Measurements from ENCODE around the gene SLC30A2. TPM values are rescaled to one million over a fixed set of nuclear protein-coding genes. Genes with fewer than 3 reads are reported as not detected.

Gene SLC30A2
- total RNA-seq, 2 donors from 2014 or later = 44.5 to 64.6 TPM

- Histone ChIP-seq H3K4me1 (peaks cover 83% of the 10 kb centered on the region), H3K36me3 (replicated peaks in 1 of 2; ENCODE audit: insufficient read depth in 1 of 2, low read depth in 2 of 2) (peaks cover 0 to 2% of the 10 kb centered on the region in 2 donors), H3K27ac (peak overlapping the region; percentile 87 to 96 (median 93)), H3K27me3 (no peaks in the 10 kb centered on the region), H3K9me3 (no peaks in the 10 kb centered on the region), H3K4me3 (peak overlapping the region in 1 of 2 donors; percentile 49)
- DNase-seq (peak in 1 of 4 donors; percentile 25), ATAC-seq (no peak)
- TF ChIP-seq CTCF (IDR thresholded peaks at IDR 0.05) (no peak), POLR2A (IDR thresholded peaks at IDR 0.05) (no peak)
- WGBS, 2 donors = 73 to 82% methylated on average over 3 of the region's 3 CpGs
- intact Hi-C loops (cut with DNase I) = no loop called here
These were observed 1.5 kb downstream of the SLC30A2 start for GRCh38 chr1:26044414-26044813.

GRCh38 chr1:26043765-26044164 is 2.2 kb downstream of the SLC30A2 start:
- Histone ChIP-seq H3K4me3 (no peak overlapping the region), H3K27me3 (no peaks in the 10 kb centered on the region), H3K9me3 (no peaks in the 10 kb centered on the region), H3K27ac (peak overlapping the region; percentile 87 to 96 (median 93)), H3K36me3 (replicated peaks in 1 of 2; ENCODE audit: insufficient read depth in 1 of 2, low read depth in 2 of 2) (peaks cover 0 to 2% of the 10 kb centered on the region in 2 donors), H3K4me1 (peaks cover 89% of the 10 kb centered on the region)
- no peak for TF ChIP-seq POLR2A (IDR thresholded peaks at IDR 0.05)
- no peak for TF ChIP-seq CTCF (IDR thresholded peaks at IDR 0.05)
- WGBS, 2 donors = 77 to 97% methylated on average over 2 of the region's 2 CpGs
- intact Hi-C loops (cut with DNase I) = no loop called here
- DNase-seq (no peak), ATAC-seq (no peak)

DNA sequence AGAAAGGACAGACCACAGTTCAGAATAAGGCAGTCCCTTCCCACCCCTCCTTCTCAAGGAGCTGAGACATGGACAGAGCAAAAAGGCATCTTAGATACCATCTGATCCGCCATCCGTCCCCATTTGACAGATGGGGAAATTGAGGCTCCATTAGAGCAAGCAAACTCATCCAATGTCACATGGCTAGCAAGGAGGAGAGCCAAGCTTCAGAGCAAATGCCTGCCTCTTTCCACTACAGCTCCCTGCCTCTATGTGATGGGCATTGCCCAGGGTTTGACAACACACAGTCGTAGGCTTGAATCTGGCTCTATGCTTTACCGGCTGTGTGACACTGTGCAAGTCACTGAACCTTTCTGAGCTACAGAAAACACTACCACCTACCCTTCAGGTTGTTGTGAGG is 3.9 kb downstream of the SLC30A2 start:
- no peak for ATAC-seq
- intact Hi-C loops (cut with DNase I) = no loop called here
- Histone ChIP-seq H3K27me3 (no peaks in the 10 kb centered on the region), H3K4me3 (no peak overlapping the region), H3K36me3 (replicated peaks in 1 of 2; ENCODE audit: insufficient read depth in 1 of 2, low read depth in 2 of 2) (peaks cover 0 to 2% of the 10 kb centered on the region in 2 donors), H3K9me3 (no peaks in the 10 kb centered on the region), H3K27ac (peak overlapping the region in 3 of 4 donors; percentile 87 to 96 (median 93)), H3K4me1 (peaks cover 97% of the 10 kb centered on the region)
- TF ChIP-seq CTCF (IDR thresholded peaks at IDR 0.05) (no peak), POLR2A (IDR thresholded peaks at IDR 0.05) (no peak)
- WGBS, 2 donors = 71 to 79% methylated on average over 4 of the region's 4 CpGs
- no peak for DNase-seq

DNA sequence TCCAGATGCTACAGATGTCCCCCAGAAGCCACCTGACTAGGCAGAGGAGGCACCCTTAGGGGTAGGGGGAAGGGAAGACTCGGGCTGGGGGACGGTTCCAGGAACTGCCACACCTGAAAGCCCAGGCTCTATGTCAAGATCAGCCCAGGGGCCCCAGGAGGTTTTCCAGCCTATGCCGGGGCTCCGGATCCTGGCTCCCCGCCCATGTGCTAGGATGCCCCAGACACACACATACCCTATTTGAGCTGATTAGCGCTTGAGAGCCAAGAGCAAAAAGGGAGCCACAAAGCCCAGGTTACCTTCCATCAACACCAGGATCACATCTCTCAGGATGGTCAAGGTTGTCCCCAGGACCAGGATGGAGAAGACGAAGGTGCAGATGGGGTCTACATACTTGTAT is 4.5 kb downstream of the SLC30A2 start:
- Histone ChIP-seq H3K9me3 (no peaks in the 10 kb centered on the region), H3K27me3 (no peaks in the 10 kb centered on the region), H3K4me3 (no peak overlapping the region), H3K27ac (peak overlapping the region in 3 of 4 donors; percentile 1 to 93 (median 26)), H3K36me3 (replicated peaks in 1 of 2; ENCODE audit: insufficient read depth in 1 of 2, low read depth in 2 of 2) (peaks cover 0 to 2% of the 10 kb centered on the region in 2 donors), H3K4me1 (peaks cover 97% of the 10 kb centered on the region)
- 89 to 91% methylated on average over 6 to 7 of the region's 7 CpGs for WGBS, 2 donors
- intact Hi-C loops (cut with DNase I) = no loop called here
- TF ChIP-seq POLR2A (IDR thresholded peaks at IDR 0.05) (no peak), CTCF (IDR thresholded peaks at IDR 0.05) (no peak)
- DNase-seq = no peak
- ATAC-seq = no peak

DNA sequence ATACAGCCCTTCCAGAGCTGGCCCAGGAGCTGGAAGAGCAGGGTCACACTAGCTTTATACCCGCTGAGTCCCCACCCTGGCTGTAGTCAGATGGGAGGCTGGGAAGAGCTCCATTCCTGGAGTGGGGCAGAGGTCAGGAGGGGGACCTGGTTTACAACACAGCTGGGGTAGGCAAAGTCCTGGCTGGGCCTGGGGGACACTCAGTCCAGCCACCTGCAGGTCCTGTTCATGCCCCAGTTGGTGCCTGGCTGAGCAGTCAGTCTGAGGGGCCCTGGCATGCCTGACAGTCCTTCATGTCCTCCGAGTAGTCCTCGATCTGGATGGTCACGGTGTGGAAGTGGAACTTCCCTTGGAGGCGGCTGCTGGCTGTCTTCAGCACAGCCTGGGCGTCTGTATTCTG is 7.0 kb downstream of the SLC30A2 start:
- peak in 1 of 4 donors; percentile 25 for DNase-seq
- Histone ChIP-seq H3K4me1 (peaks cover 90% of the 10 kb centered on the region), H3K27ac (peak overlapping the region; percentile 93 to 99 (median 94)), H3K9me3 (no peaks in the 10 kb centered on the region), H3K27me3 (no peaks in the 10 kb centered on the region), H3K4me3 (no peak overlapping the region), H3K36me3 (replicated peaks in 1 of 2; ENCODE audit: insufficient read depth in 1 of 2, low read depth in 2 of 2) (peaks cover 0 to 2% of the 10 kb centered on the region in 2 donors)
- no peak for TF ChIP-seq CTCF (IDR thresholded peaks at IDR 0.05)
- no peak for TF ChIP-seq POLR2A (IDR thresholded peaks at IDR 0.05)
- ATAC-seq = no peak
- intact Hi-C loops (cut with DNase I) = no loop called here
- WGBS, 2 donors = 84 to 86% methylated on average over 5 to 6 of the region's 6 CpGs
